H54 (cell line): Measurements from ENCODE around the gene SIX2.
A peak's percentile ranks its signal among the peaks of the same experiment; 100 is the strongest.

ENCODE experiments used
- DNase-seq: peaks from one replicate; pipeline ENCODE4 v3.0.0; 2011; ENCODE audit warnings: low spot score, mixed read lengths; ENCODE audit not compliant: insufficient read length
- FAIRE-seq: peaks from 3 replicates; lab custom pipeline; 2011; peaks lifted over from hg19 to GRCh38; lab: Jason Lieb, UNC
- POLR2A ChIP-seq: IDR thresholded peaks from 2 replicates; pipeline ENCODE4 v1.6.1; 2011; ENCODE audit warnings: low read depth, mild to moderate bottlenecking, low read length

The SIX2 gene

DNA sequence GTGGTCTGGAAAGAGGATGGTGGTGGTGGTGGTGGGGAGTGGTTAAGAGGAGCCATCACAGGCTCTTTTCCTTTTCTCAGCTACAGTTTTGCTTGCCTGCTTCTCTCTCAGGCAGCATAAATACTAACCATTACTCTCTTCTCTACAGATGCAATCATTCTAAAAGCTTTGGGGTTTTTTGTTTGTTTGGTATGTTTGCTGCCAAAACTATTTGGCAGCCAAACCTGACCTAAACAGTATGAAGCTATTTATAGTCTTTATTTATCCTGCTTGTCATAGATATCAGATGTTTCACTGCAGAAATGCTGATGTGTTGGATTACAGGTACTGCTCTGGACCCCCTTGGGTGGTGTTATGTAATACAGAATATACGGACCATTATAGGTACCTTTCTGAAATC is 52.4 kb downstream of the SIX2 start:
- DNase-seq: no peak
- TF ChIP-seq POLR2A: no peak
- no peak for FAIRE-seq

DNA sequence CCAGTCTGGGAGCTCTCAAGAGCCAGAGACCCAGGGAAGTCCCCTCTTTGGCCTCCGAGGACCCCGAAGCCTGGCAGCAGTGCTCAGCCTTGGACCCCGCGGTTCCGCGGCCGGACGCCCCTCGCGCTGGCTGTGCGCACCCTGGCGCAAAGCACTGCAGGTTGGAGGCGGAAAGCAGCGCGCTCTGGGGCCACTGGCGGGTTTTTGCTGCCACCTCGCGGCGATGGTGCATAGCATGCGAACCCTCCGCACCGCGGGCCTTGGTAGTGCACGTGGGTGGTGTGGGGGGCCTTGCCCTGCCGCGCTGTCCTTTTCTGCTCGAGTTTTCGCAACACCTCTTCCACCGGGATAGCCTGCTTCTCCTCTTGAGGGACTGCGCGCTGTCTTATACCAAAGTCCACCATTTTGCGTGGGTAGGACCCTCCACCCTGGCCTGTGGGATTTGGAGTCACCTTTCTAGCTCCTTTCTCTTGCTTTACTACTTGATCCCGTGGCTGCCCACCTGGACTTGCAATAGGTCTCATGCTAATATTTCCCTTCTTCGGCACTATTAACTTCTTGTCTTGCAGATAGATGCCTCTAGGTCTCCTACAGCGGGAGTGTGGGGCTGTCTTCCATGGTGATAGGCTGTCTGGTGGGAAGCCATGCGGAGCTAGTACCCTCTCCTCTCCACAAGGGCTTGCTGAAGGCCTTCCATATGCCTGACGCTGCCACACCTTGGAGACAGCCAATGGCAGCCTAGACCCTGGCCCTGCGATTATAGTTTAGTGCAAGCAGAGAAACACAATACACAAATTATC is 53.5 kb downstream of the SIX2 start:
- TF ChIP-seq POLR2A: no peak
- peak; percentile 83 for DNase-seq
- no peak for FAIRE-seq
